ENCODE data around the gene OR7A10.

The OR7A10 gene

GRCh38 chr19:14843578-14843977 lies 5.1 kb downstream of the OR7A10 start:
- TF ChIP-seq CTCF (IDR thresholded peaks at IDR 0.05): no peak
- no peak for DNase-seq (ENCODE audit: low spot score)
- Histone ChIP-seq H3K4me3 (no peak overlapping the region), H3K27ac (no peak overlapping the region)

- Histone ChIP-seq H3K4me3 (no peak overlapping the region), H3K27ac (no peak overlapping the region)
- no peak for DNase-seq (ENCODE audit: low spot score)
- no peak for TF ChIP-seq CTCF (IDR thresholded peaks at IDR 0.05)
These were observed 5.6 kb downstream of the OR7A10 start for GRCh38 chr19:14843169-14843568.

GRCh38 chr19:14840206-14840605 lies 8.5 kb downstream of the OR7A10 start:
- H3K27ac ChIP-seq: no peak overlapping the region

GRCh38 chr19:14837391-14837790 lies 11.3 kb downstream of the OR7A10 start:
- Histone ChIP-seq H3K27ac (no peak overlapping the region), H3K4me3 (no peak overlapping the region)
- no peak for TF ChIP-seq CTCF (IDR thresholded peaks at IDR 0.05)
- no peak for DNase-seq (ENCODE audit: low spot score)

More at GRCh38 chr19:14840206-14840605, 8.5 kb downstream of the OR7A10 start:
- no peak for DNase-seq (ENCODE audit: low spot score)
- no peak for TF ChIP-seq CTCF (IDR thresholded peaks at IDR 0.05)
- no peak overlapping the region for H3K4me3 ChIP-seq

GRCh38 chr19:14835011-14835410 lies 13.7 kb downstream of the OR7A10 start, which contains the start of the genes OR7A5 and OR7C1:
Gene OR7A5, minus strand, starts transcription at chr19:14835185. Its CDS starts 6,944 bp downstream, at chr19:14828241.
Gene OR7C1, minus strand, starts transcription at chr19:14835185. Its CDS starts 35,049 bp downstream, at chr19:14800136.
- no peak within 1 kb of the TSS for H3K27ac ChIP-seq
- TF ChIP-seq CTCF (IDR thresholded peaks at IDR 0.05): no peak
- no peak for DNase-seq (ENCODE audit: low spot score)
- H3K4me3 ChIP-seq: no peak within 1 kb of the TSS

GRCh38 chr19:14830702-14831101 lies 18.0 kb downstream of the OR7A10 start:
- no peak for DNase-seq (ENCODE audit: low spot score)
- no peak for TF ChIP-seq CTCF (IDR thresholded peaks at IDR 0.05)
- no peak overlapping the region for H3K27ac ChIP-seq

GRCh38 chr19:14826006-14826405 lies 22.7 kb downstream of the OR7A10 start:
- H3K4me3 ChIP-seq: no peak overlapping the region
- no peak overlapping the region for H3K27ac ChIP-seq
- DNase-seq (ENCODE audit: low spot score): no peak
- TF ChIP-seq CTCF (IDR thresholded peaks at IDR 0.05): no peak

More at GRCh38 chr19:14830702-14831101, 18.0 kb downstream of the OR7A10 start:
- no peak overlapping the region for H3K4me3 ChIP-seq
